Keratinocyte (primary cell): Measurements from ENCODE around the gene TTC38. TPM values are rescaled to one million over a fixed set of nuclear protein-coding genes. Genes with fewer than 3 reads are reported as not detected.

ENCODE experiments used
- DNase-seq: peaks from one replicate; pipeline ENCODE4 v3.0.0-alpha.2; 2011; ENCODE audit warnings: low read depth, missing footprints, low spot score
- FAIRE-seq: peaks from 2 replicates; lab custom pipeline; 2011; peaks lifted over from hg19 to GRCh38; lab: Jason Lieb, UNC
- H2AFZ ChIP-seq: 2 replicates; pipeline ENCODE4 v1.6.0; 2012; ENCODE audit warnings: low read length, control low read depth, inconsistent platforms; ENCODE audit not compliant: control insufficient read depth
- H3K27ac ChIP-seq: 2 replicates; pipeline ENCODE4 v1.5.1; 2011; ENCODE audit warnings: low read length; ENCODE audit not compliant: control insufficient read depth, insufficient read depth
- H3K27me3 ChIP-seq: 3 replicates; pipeline ENCODE4 v1.6.0; 2011; ENCODE audit warnings: low read length; ENCODE audit not compliant: control insufficient read depth, insufficient read depth; ENCODE audit errors: extremely low read depth
- H3K36me3 ChIP-seq, 2 experiments: 2 replicates in 1 of 2; 3 replicates in 1 of 2; pipeline ENCODE4 v1.5.1; 2011; ENCODE audit warnings: low read length in 2 of 2, mild to moderate bottlenecking in 1 of 2; ENCODE audit not compliant: control insufficient read depth in 2 of 2, insufficient read depth in 2 of 2; ENCODE audit errors: extremely low read depth in 1 of 2
- H3K4me1 ChIP-seq: 3 replicates; pipeline ENCODE4 v1.5.1; 2011; ENCODE audit warnings: low read length; ENCODE audit not compliant: control insufficient read depth, insufficient read depth; ENCODE audit errors: extremely low read depth
- H3K4me2 ChIP-seq: 3 replicates; pipeline ENCODE4 v1.6.0; 2011; ENCODE audit warnings: low read depth, low read length; ENCODE audit not compliant: control insufficient read depth, insufficient read depth; ENCODE audit errors: extremely low read depth
- H3K4me3 ChIP-seq, 3 experiments: fragments of 200-600 bp in 1 of 3; sonication (generic) in 1 of 3; 2 replicates in 2 of 3; 3 replicates in 1 of 3; pipeline ENCODE4 v1.5.1; 2011 to 2016; ENCODE audit warnings: low read length in 3 of 3, mild to moderate bottlenecking in 3 of 3, control low read depth in 2 of 3, inconsistent platforms in 1 of 3, low read depth in 1 of 3, mixed read lengths in 1 of 3, mixed run types in 1 of 3, moderate library complexity in 1 of 3; ENCODE audit not compliant: control insufficient read depth in 2 of 3, insufficient read depth in 2 of 3; ENCODE audit errors: extremely low read depth in 1 of 3
- H3K79me2 ChIP-seq: 2 replicates; pipeline ENCODE4 v1.6.0; 2012; ENCODE audit warnings: low read length; ENCODE audit not compliant: control insufficient read depth, insufficient read depth
- H3K9ac ChIP-seq: 3 replicates; pipeline ENCODE4 v1.6.0; 2011; ENCODE audit warnings: low read length; ENCODE audit not compliant: control insufficient read depth, insufficient read depth; ENCODE audit errors: extremely low read depth
- H3K9me1 ChIP-seq: 3 replicates; pipeline ENCODE4 v1.6.0; 2011; ENCODE audit warnings: low read length; ENCODE audit not compliant: control insufficient read depth, insufficient read depth; ENCODE audit errors: extremely low read depth
- H3K9me3 ChIP-seq: 2 replicates; pipeline ENCODE4 v1.5.1; 2012; ENCODE audit warnings: low read depth, low read length; ENCODE audit not compliant: control insufficient read depth
- H4K20me1 ChIP-seq: 3 replicates; pipeline ENCODE4 v1.6.0; 2011; ENCODE audit warnings: low read length; ENCODE audit not compliant: control insufficient read depth, insufficient read depth; ENCODE audit errors: extremely low read depth
- EZH2 ChIP-seq: IDR thresholded peaks from one replicate; pipeline ENCODE4 v1.6.1; 2012; ENCODE audit warnings: inconsistent platforms, mild to moderate bottlenecking, low read length, moderate library complexity
- dilution Hi-C: fragments of 300-500 bp; cut with MboI; formaldehyde crosslinking; loops from one replicate; pipeline ENCODE4 v1.7.0; 2020; ENCODE audit warnings: low sequenced_read_pairs; ENCODE audit not compliant: extremely low pct_ligation_motif_present
- polyA plus RNA-seq, 5 experiments: library from polyadenylated mRNA; depleted of rRNA in 3 of 5; stranded (reverse) in 3 of 5; stranded (forward) in 1 of 5; unstranded in 1 of 5; fragments of >200 nt; gene quantifications; 1 replicate in 1 of 5; 2 replicates in 3 of 5; 3 replicates in 1 of 5; pipeline versions ENCODE4 v1.2.1 to v1.2.3, GENCODE V29; 2011 to 2012; ENCODE audit warnings: missing spikeins in 2 of 5, low read depth in 1 of 5, low replicate concordance in 1 of 5
- TF ChIP-seq, protein P1 (sequence below), 3 experiments: IDR thresholded peaks in 1 of 3; conservative IDR thresholded peaks in 1 of 3; optimal IDR thresholded peaks in 1 of 3; 2 replicates in 2 of 3; 3 replicates in 1 of 3; pipeline versions ENCODE3 to v1.5.1; 2011; ENCODE audit warnings: low read length in 3 of 3, mild to moderate bottlenecking in 3 of 3, moderate library complexity in 2 of 3, control low read depth in 1 of 3, inconsistent platforms in 1 of 3; ENCODE audit not compliant: insufficient read depth in 2 of 3; ENCODE audit errors: extremely low read depth in 1 of 3

The TTC38 gene
- polyA plus RNA-seq, 1 donor (not counting 4 experiments of a cell fraction or from before 2014, with no cell fraction given), result 11.4 TPM

DNA sequence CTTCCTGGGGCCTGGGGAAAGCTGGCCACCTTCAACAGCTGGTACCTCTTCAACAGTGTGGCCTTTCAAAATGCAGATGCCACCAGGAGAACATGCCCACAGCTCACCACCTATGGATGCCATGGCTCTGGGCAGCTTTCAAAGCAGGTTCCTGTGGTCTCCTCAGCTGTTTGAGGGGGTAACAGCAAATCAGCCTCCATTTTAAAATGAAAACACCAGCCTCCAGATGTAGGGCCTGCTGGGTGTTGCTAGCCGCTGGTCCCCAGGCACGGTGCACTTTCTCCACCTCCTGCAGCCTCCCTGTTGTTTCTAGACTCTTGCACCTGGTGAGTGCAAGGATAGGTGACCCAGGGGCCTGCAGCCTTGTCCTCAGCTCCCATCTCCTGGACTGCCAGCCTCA lies 27.7 kb upstream of the TTC38 start:
- Histone ChIP-seq H3K4me3 (no peak overlapping the region), H3K27ac (no peak overlapping the region), H4K20me1 (no peaks in the 10 kb centered on the region), H3K9me1 (no peaks in the 10 kb centered on the region), H2AFZ (no peak overlapping the region), H3K9ac (no peak overlapping the region), H3K4me1 (no peaks in the 10 kb centered on the region), H3K79me2 (no peaks in the 10 kb centered on the region), H3K4me2 (no peak overlapping the region), H3K9me3 (no peaks in the 10 kb centered on the region), H3K36me3 (peaks cover 0 to 4% of the 10 kb centered on the region in 2 experiments), H3K27me3 (no peaks in the 10 kb centered on the region)
- dilution Hi-C loops, result loop anchor here (5.0 kb wide), 1 partner anchor 93 kb away; no protein-coding TSS in a partner anchor
- no peak for DNase-seq
- no peak for FAIRE-seq
- TF ChIP-seq, protein P1, sequence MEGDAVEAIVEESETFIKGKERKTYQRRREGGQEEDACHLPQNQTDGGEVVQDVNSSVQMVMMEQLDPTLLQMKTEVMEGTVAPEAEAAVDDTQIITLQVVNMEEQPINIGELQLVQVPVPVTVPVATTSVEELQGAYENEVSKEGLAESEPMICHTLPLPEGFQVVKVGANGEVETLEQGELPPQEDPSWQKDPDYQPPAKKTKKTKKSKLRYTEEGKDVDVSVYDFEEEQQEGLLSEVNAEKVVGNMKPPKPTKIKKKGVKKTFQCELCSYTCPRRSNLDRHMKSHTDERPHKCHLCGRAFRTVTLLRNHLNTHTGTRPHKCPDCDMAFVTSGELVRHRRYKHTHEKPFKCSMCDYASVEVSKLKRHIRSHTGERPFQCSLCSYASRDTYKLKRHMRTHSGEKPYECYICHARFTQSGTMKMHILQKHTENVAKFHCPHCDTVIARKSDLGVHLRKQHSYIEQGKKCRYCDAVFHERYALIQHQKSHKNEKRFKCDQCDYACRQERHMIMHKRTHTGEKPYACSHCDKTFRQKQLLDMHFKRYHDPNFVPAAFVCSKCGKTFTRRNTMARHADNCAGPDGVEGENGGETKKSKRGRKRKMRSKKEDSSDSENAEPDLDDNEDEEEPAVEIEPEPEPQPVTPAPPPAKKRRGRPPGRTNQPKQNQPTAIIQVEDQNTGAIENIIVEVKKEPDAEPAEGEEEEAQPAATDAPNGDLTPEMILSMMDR (optimal IDR thresholded peaks at IDR 0.05 in 1 of 3, IDR thresholded peaks at IDR 0.05 in 1 of 3, conservative IDR thresholded peaks at IDR 0.05 in 1 of 3; ENCODE audit: extremely low read depth in 1 of 3, insufficient read depth in 2 of 3, low read length in 3 of 3), result no peak
- no peak for TF ChIP-seq EZH2

DNA sequence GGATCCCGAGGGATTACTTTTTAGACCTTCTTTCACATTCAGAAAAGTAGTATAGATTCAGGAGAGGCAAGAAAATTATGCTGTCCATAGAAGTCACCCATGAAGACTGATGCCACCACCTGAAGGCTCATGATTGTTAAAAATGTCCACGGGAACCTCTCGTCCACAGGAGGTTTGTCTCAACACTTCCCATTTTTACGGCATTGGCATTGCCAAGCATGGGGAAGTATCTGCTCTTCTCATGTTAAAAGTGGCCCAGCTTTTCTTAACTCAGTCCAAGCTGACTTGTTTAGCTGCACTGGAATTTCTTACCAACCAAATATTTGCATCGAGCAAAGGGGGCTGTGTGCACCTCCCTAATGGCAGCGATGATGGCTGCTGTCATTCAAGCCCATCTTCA lies 27.3 kb upstream of the TTC38 start:
- H3K36me3 ChIP-seq, result peaks cover 0 to 5% of the 10 kb centered on the region in 2 experiments
- no peak overlapping the region for H3K9ac ChIP-seq
- no peaks in the 10 kb centered on the region for H3K27me3 ChIP-seq
- no peaks in the 10 kb centered on the region for H3K79me2 ChIP-seq
- FAIRE-seq, result no peak
- H3K9me1 ChIP-seq, result no peaks in the 10 kb centered on the region
- no peak for DNase-seq
- no peak overlapping the region for H3K4me2 ChIP-seq
- H2AFZ ChIP-seq, result no peak overlapping the region
- dilution Hi-C loops, result loop anchor here (5.0 kb wide), 1 partner anchor 93 kb away; no protein-coding TSS in a partner anchor
- H4K20me1 ChIP-seq, result no peaks in the 10 kb centered on the region
- TF ChIP-seq EZH2, result no peak
- TF ChIP-seq, protein P1 (optimal IDR thresholded peaks at IDR 0.05 in 1 of 3, IDR thresholded peaks at IDR 0.05 in 1 of 3, conservative IDR thresholded peaks at IDR 0.05 in 1 of 3; ENCODE audit: extremely low read depth in 1 of 3, insufficient read depth in 2 of 3, low read length in 3 of 3), result no peak
- H3K9me3 ChIP-seq, result no peaks in the 10 kb centered on the region
- H3K27ac ChIP-seq, result no peak overlapping the region
- H3K4me1 ChIP-seq, result no peaks in the 10 kb centered on the region
- no peak overlapping the region for H3K4me3 ChIP-seq
